ENCODE data around the gene TP63.

The TP63 gene

GRCh38 chr3:189685860-189686259, 54.7 kb downstream of the TP63 start:
- DNase-seq = no peak

GRCh38 chr3:189687475-189687874, 56.3 kb downstream of the TP63 start:
- DNase-seq = no peak

GRCh38 chr3:189688262-189688661, 57.1 kb downstream of the TP63 start:
- no peak for DNase-seq

GRCh38 chr3:189689625-189690024, 58.4 kb downstream of the TP63 start:
- DNase-seq = no peak

- DNase-seq = no peak
Measured at GRCh38 chr3:189690237-189690636, 59.0 kb downstream of the TP63 start.

GRCh38 chr3:189690672-189691071, 59.5 kb downstream of the TP63 start:
- no peak for DNase-seq

- no peak for DNase-seq
Measured at GRCh38 chr3:189695400-189695799, 64.2 kb downstream of the TP63 start.

GRCh38 chr3:189698811-189699210, 67.6 kb downstream of the TP63 start:
- no peak for DNase-seq

GRCh38 chr3:189699885-189700284, 68.7 kb downstream of the TP63 start:
- no peak for DNase-seq

GRCh38 chr3:189702066-189702646, 71.0 kb downstream of the TP63 start:
- DNase-seq = no peak

GRCh38 chr3:189703865-189704264, 72.7 kb downstream of the TP63 start:
- DNase-seq = no peak

- no peak for DNase-seq
Measured at GRCh38 chr3:189708375-189708774, 77.2 kb downstream of the TP63 start.

GRCh38 chr3:189710620-189711402, 79.6 kb downstream of the TP63 start:
- no peak for DNase-seq

- no peak for DNase-seq
Measured at GRCh38 chr3:189712906-189713483, 81.8 kb downstream of the TP63 start.

GRCh38 chr3:189714991-189715961, 84.1 kb downstream of the TP63 start:
- no peak for DNase-seq

- no peak for DNase-seq
Measured at GRCh38 chr3:189718215-189718614, 87.0 kb downstream of the TP63 start.

GRCh38 chr3:189720736-189721417, 89.7 kb downstream of the TP63 start:
- DNase-seq = no peak

GRCh38 chr3:189721873-189722665, 90.9 kb downstream of the TP63 start:
- no peak for DNase-seq

GRCh38 chr3:189724356-189724755, 93.2 kb downstream of the TP63 start:
- no peak for DNase-seq

GRCh38 chr3:189726277-189726676, 95.1 kb downstream of the TP63 start:
- no peak for DNase-seq

- no peak for DNase-seq
Measured at GRCh38 chr3:189727158-189727557, 96.0 kb downstream of the TP63 start.

GRCh38 chr3:189727898-189728297, 96.7 kb downstream of the TP63 start:
- no peak for DNase-seq
